Lung (tissue), 12 donors: ENCODE measurements around the gene AFG1L. TPM values are rescaled to one million over a fixed set of nuclear protein-coding genes. Genes with fewer than 3 reads are reported as not detected.
A peak's percentile ranks its signal among the peaks of the same experiment; 100 is the strongest.

Experiments used
- ATAC-seq: fragments of 200-7000 bp; cut with Tn5 transposase; one replicate; pipeline ENCODE4 v1.9.1; 2020; ENCODE audit warnings: moderate number of reproducible peaks; ENCODE audit not compliant: insufficient read depth, low FRiP score
- DNase-seq, 3 donors: peaks; one replicate each; pipeline ENCODE4 v3.0.0-alpha.2; 2013 to 2017
- H3K27ac ChIP-seq, 2 donors: one replicate each; pipeline ENCODE4 v1.5.1; 2013; ENCODE audit warnings: mild to moderate bottlenecking in 2 of 2, moderate library complexity in 2 of 2, control low read depth in 1 of 2, inconsistent platforms in 1 of 2, low read depth in 1 of 2, low read length in 1 of 2
- H3K27me3 ChIP-seq, 3 donors: one replicate each; pipeline ENCODE4 v1.5.1; 2013; ENCODE audit warnings: low read length in 2 of 3; ENCODE audit not compliant: control insufficient read depth in 3 of 3, insufficient read depth in 3 of 3
- H3K36me3 ChIP-seq, 4 donors: one replicate each; pipeline ENCODE4 v1.5.1; 2013; ENCODE audit warnings: low read length in 4 of 4, mild to moderate bottlenecking in 1 of 4, moderate library complexity in 1 of 4; ENCODE audit not compliant: control insufficient read depth in 4 of 4, insufficient read depth in 4 of 4
- H3K4me1 ChIP-seq, 5 donors: one replicate each; pipeline ENCODE4 v1.5.1; 2013; ENCODE audit warnings: low read length in 5 of 5, mild to moderate bottlenecking in 2 of 5, moderate library complexity in 1 of 5; ENCODE audit not compliant: control insufficient read depth in 5 of 5, insufficient read depth in 5 of 5
- H3K4me3 ChIP-seq: one replicate; pipeline ENCODE4 v1.5.1; 2013; ENCODE audit warnings: mild to moderate bottlenecking, control low read depth, moderate library complexity
- H3K9ac ChIP-seq, 2 donors: one replicate each; pipeline ENCODE4 v1.5.1; 2013; ENCODE audit warnings: low read length in 2 of 2, control low read depth in 1 of 2; ENCODE audit not compliant: insufficient read depth in 1 of 2
- H3K9me3 ChIP-seq, 4 donors: one replicate each; pipeline ENCODE4 v1.5.1; 2013; ENCODE audit warnings: low read length in 3 of 4, mild to moderate bottlenecking in 1 of 4, moderate library complexity in 1 of 4; ENCODE audit not compliant: control insufficient read depth in 4 of 4, insufficient read depth in 3 of 4
- WGBS, 2 donors: extraction: QIAGEN DNeasy Blood & Tissue Kit; methylation state at CpG; one replicate each; pipeline ENCODE4 v1.1.7; 2013; 5-methylcytosine and 5-hydroxymethylcytosine counted together
- polyA plus RNA-seq, 2 donors: library from polyadenylated mRNA; stranded (reverse); fragments of 200-250 nt; gene quantifications; one replicate each; pipeline ENCODE4 v1.2.1, GENCODE V29; 2013
- total RNA-seq, 2 donors: library from RNA; depleted of rRNA in 1 of 2; stranded (reverse); fragments of >200 nt in 1 of 2; gene quantifications; one replicate each; pipeline ENCODE4 v1.2.1, GENCODE V29; 2014 to 2021
- TF ChIP-seq, protein P1 (sequence below): IDR thresholded peaks from 2 replicates; pipeline ENCODE4 v1.5.1; 2012; ENCODE audit warnings: mild to moderate bottlenecking; ENCODE audit errors: control extremely low read depth, extremely low read depth
- donor health status: control.
- donor health status: control.
- donor health status: Bipolar disorder and iron deficiency.
- donor health status: healthy.
- donor health status: DM: yes; HTN: yes; CAD: no.

The AFG1L gene
- total and polyA plus RNA-seq, 4 donors: 2.0 to 9.5 (median 5.5) TPM

DNA sequence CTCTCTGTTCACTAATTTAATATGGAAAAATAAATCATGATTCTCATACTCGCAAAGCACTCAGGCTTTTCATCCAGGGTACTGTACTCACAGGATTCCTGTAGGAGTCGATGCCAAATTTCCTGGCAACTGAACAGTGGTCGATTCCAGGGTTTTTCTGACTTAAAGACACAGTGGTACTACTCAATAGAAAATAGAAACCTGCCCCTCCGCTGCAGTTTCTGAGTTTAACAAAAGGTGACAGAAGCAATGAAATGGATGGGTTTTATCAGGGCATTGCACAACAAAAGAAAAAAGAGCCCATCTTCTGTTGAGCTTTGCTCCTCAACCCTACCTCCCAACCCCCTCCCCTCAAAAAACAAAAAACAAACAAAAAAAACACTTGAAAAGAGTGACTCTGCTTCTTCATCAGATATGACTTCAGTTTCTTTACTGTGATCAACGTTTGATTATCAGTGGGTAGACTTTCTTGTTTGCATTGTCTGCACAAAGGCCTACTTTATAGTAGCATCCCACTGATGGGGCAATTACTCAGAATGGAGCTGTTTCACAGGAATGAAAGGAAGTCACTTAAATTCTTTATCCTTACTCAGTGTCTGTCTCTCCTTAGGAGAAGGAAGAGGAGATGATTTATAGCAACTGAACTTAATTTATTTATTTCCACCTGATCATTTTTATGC is 169.7 kb downstream of the AFG1L start:
- no peak overlapping the region for H3K9ac ChIP-seq
- peak in 1 of 3 donors; percentile 29 for DNase-seq
- TF ChIP-seq, protein P1, sequence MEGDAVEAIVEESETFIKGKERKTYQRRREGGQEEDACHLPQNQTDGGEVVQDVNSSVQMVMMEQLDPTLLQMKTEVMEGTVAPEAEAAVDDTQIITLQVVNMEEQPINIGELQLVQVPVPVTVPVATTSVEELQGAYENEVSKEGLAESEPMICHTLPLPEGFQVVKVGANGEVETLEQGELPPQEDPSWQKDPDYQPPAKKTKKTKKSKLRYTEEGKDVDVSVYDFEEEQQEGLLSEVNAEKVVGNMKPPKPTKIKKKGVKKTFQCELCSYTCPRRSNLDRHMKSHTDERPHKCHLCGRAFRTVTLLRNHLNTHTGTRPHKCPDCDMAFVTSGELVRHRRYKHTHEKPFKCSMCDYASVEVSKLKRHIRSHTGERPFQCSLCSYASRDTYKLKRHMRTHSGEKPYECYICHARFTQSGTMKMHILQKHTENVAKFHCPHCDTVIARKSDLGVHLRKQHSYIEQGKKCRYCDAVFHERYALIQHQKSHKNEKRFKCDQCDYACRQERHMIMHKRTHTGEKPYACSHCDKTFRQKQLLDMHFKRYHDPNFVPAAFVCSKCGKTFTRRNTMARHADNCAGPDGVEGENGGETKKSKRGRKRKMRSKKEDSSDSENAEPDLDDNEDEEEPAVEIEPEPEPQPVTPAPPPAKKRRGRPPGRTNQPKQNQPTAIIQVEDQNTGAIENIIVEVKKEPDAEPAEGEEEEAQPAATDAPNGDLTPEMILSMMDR: no peak
- no peaks in the 10 kb centered on the region for H3K9me3 ChIP-seq
- no peaks in the 10 kb centered on the region for H3K36me3 ChIP-seq
- 52 to 63% methylated on average over 5 of the region's 5 CpGs for WGBS, 2 donors
- peaks cover 0 to 15% (median 6%) of the 10 kb centered on the region in 5 donors for H3K4me1 ChIP-seq
- no peak overlapping the region for H3K27ac ChIP-seq
- no peaks in the 10 kb centered on the region for H3K27me3 ChIP-seq
- H3K4me3 ChIP-seq: no peak overlapping the region
- no peak for ATAC-seq

DNA sequence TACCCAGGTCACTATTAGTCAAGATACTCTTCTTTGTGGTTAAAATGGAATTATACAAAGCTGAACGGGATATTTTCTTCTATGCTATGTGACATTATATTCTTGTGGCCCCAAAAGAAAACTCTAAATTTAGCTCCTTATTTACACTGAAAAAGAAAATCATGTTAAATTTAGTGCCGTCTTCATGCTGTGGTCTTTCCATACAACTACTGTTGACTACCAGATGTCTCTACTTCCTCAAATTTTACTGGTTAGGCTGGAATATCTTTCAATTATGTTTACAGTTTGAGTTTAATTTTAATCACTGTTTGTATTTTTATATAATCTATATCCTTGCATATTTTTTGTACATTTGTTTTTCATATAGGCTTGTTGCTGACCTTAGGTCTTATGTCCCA is 170.2 kb downstream of the AFG1L start:
- TF ChIP-seq, protein P1: no peak
- Histone ChIP-seq H3K9ac (no peak overlapping the region), H3K4me3 (no peak overlapping the region), H3K4me1 (peaks cover 0 to 15% (median 6%) of the 10 kb centered on the region in 5 donors), H3K9me3 (no peaks in the 10 kb centered on the region), H3K27me3 (no peaks in the 10 kb centered on the region), H3K36me3 (no peaks in the 10 kb centered on the region), H3K27ac (no peak overlapping the region)
- no peak for ATAC-seq
- no peak for DNase-seq
- 34 to 73% methylated on average over 2 of the region's 2 CpGs for whole genome bisulfite sequencing, 2 donors

DNA sequence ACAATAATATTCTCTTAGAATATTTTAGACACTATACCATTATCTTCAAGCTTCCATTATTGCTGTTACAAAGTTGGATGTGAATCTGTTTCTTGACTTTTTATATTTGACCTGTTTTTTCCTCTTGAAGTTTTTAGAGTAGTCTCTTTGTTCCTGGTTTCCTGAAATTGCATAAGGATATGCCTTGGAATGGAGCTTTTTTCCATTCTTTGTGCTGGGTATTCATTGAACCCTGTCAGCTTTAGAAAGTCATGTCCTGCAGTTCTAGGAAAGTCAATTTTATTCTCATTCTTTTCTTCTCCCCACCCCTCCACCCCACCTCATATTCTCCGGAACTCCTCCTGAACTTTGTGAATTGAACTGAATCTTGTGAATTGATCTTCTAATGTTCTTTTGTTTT is 173.5 kb downstream of the AFG1L start:
- Histone ChIP-seq H3K9ac (no peak overlapping the region), H3K4me1 (peaks cover 0 to 12% (median 6%) of the 10 kb centered on the region in 5 donors), H3K9me3 (no peaks in the 10 kb centered on the region), H3K36me3 (no peaks in the 10 kb centered on the region), H3K27ac (no peak overlapping the region), H3K4me3 (no peak overlapping the region), H3K27me3 (no peaks in the 10 kb centered on the region)
- WGBS, 2 donors: 83 to 94% methylated on average over 1 of the region's 1 CpG
- ATAC-seq: no peak
- TF ChIP-seq, protein P1: no peak
- no peak for DNase-seq

DNA sequence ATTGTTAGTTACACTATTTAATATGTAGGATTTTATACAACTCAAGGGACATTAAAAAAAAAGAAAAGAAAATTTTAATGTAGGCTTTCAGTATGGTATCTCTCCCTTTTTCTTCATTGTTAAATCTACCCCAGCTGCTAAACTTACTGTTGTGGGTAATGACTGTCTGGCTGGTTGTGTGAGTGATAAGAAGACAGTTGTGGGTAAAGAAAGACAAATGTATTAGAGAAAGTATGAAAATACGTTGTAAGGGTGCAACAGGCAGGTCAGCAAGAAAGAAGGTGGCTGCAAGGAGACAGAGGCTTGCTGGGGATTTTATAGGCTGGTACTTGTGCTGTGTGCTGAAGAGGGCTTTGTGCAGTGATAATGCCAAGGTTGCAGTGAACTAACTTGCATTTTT is 174.5 kb downstream of the AFG1L start:
- ATAC-seq: no peak
- Histone ChIP-seq H3K9ac (no peak overlapping the region), H3K27ac (no peak overlapping the region), H3K27me3 (no peaks in the 10 kb centered on the region), H3K4me1 (peaks cover 0 to 2% (median 0%) of the 10 kb centered on the region in 5 donors), H3K4me3 (no peak overlapping the region), H3K9me3 (peaks cover 0 to 2% (median 0%) of the 10 kb centered on the region in 4 donors), H3K36me3 (no peaks in the 10 kb centered on the region)
- TF ChIP-seq, protein P1: no peak
- 75 to 83% methylated on average over 1 of the region's 1 CpG for WGBS, 2 donors
- DNase-seq: no peak
